ENCODE results near the gene HMGXB4. TPM values are rescaled to one million over a fixed set of nuclear protein-coding genes. Genes with fewer than 3 reads are reported as not detected.
"Not testable (repeated sequence)": the region's sequence is repeated elsewhere in the genome, so short reads cannot be mapped to it uniquely, and the experiment has no call there.

The HMGXB4 gene
- total and polyA plus RNA-seq, 12 donors, result 3.6 to 13.0 (median 9.1) TPM

DNA sequence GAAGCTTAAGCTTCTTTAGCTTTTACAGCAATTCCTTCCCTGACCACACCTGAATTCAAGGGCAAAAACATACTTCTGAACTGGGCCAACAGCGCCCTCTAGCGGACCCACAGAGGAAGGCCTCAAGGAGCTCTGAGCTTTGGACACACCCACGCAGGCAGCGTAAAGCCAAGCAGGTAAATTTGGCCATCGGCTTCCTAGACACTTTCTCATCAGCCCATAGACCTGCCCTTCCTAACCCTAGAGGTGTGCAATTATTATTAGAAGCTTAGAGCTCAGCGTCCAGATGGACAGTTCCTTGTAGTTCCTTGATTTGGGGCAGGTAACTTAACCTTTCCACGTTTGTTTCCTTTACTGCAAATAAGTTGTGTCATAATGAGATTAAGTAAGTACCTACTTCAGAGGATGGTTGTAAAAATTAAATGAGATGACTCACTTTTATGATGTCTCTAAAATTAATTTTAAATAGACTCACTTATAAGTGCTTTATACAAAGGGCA is 25.7 kb upstream of the HMGXB4 start:
- intact Hi-C loops (cut with DNase I), result no loop called here
- peak; percentile 18 to 27 for DNase-seq
- H3K27ac ChIP-seq, result no peak overlapping the region
- no peak overlapping the region for H3K4me3 ChIP-seq
- TF ChIP-seq, protein P1, sequence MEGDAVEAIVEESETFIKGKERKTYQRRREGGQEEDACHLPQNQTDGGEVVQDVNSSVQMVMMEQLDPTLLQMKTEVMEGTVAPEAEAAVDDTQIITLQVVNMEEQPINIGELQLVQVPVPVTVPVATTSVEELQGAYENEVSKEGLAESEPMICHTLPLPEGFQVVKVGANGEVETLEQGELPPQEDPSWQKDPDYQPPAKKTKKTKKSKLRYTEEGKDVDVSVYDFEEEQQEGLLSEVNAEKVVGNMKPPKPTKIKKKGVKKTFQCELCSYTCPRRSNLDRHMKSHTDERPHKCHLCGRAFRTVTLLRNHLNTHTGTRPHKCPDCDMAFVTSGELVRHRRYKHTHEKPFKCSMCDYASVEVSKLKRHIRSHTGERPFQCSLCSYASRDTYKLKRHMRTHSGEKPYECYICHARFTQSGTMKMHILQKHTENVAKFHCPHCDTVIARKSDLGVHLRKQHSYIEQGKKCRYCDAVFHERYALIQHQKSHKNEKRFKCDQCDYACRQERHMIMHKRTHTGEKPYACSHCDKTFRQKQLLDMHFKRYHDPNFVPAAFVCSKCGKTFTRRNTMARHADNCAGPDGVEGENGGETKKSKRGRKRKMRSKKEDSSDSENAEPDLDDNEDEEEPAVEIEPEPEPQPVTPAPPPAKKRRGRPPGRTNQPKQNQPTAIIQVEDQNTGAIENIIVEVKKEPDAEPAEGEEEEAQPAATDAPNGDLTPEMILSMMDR (IDR thresholded peaks at IDR 0.05), result peak; percentile 36 to 88 (median 75)
- peaks cover 0 to 43% (median 25%) of the 10 kb centered on the region in 7 donors for H3K27me3 ChIP-seq
- ATAC-seq, result peak in 2 of 8 donors; percentile 45 to 53
- no peaks in the 10 kb centered on the region for H3K36me3 ChIP-seq
- 14 to 18% methylated on average over 7 of the region's 7 CpGs for WGBS, 2 donors
- H3K4me1 ChIP-seq, result no peaks in the 10 kb centered on the region
- H3K9me3 ChIP-seq, result peaks cover 0 to 16% (median 0%) of the 10 kb centered on the region in 11 donors

DNA sequence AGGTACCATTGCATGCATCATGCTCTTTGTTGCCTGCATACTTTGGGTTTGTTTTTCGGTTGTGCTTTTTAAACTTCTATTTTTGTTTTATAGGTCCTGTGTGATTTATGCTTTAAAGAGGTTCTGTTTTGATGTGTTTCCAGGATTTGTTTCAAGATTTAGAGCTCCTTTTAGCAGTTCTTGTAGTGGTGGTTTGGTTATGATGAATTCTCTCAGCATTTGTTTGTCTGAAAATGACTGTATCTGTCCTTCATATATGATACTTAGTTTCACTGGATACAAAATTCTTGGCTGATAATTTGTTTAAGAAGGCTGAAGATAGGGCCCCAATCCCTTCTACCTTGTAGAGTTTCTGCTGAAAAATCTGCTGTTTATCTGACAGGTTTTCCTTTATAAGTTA is 18.5 kb upstream of the HMGXB4 start:
- intact Hi-C loops (cut with DNase I); H3K4me3 ChIP-seq; ATAC-seq; DNase-seq; H3K36me3 ChIP-seq; H3K27ac ChIP-seq; H3K4me1 ChIP-seq: not testable (repeated sequence)
- peaks cover 0 to 22% (median 0%) of the 10 kb centered on the region in 11 donors for H3K9me3 ChIP-seq
- peaks cover 0 to 12% (median 0%) of the 10 kb centered on the region in 7 donors for H3K27me3 ChIP-seq
- 97% methylated on average over 1 of the region's 1 CpG for WGBS, 2 donors

DNA sequence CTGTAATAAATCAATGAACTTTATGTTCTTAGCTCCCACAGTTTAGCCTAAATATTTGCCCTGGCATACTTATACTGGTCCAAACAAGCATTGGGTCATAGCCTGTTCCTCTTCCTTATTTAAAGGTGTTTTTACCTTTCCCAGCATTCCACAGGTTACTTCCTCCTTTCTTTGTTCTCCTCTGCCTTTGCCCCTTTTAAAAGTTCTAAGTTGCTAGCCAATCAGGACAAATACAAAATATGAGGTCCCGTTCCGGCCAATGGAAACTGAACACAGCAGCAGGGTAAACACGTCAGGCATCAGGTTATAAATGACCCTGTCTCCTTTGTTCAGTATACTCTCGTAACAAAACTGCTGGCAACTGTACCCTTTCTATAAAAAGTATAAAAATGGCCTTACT is 12.8 kb upstream of the HMGXB4 start:
- ATAC-seq; H3K4me3 ChIP-seq; H3K27me3 ChIP-seq; intact Hi-C loops (cut with DNase I); H3K4me1 ChIP-seq; H3K27ac ChIP-seq; DNase-seq; H3K9me3 ChIP-seq; H3K36me3 ChIP-seq: not testable (repeated sequence)
- 88 to 89% methylated on average over 4 of the region's 4 CpGs for WGBS, 2 donors

DNA sequence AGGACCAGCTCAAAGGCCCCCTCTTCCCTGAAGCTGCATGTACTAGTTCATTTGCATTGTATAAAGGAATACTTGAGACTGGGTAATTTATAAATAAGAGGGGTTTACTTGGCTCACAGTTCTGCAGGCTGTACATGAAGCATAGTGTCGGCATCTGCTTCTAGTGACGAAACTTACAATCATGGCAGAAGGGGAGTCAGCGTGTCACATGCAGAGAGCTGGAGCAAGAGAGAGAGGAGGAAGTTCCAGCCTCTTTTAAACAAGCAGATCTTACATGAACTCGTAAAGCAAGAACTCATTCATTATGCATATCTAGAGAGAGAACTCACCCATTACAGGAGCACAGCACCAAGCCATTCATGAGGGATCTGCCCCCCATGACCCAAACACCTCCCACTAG is 7.1 kb upstream of the HMGXB4 start:
- 83% methylated on average over 4 of the region's 4 CpGs for WGBS, 2 donors
- no peaks in the 10 kb centered on the region for H3K9me3 ChIP-seq
- H3K36me3 ChIP-seq, result no peaks in the 10 kb centered on the region
- peaks cover 0 to 8% (median 0%) of the 10 kb centered on the region in 7 donors for H3K27me3 ChIP-seq
- no peak overlapping the region for H3K4me3 ChIP-seq
- TF ChIP-seq, protein P1 (IDR thresholded peaks at IDR 0.05), result no peak
- no peak overlapping the region for H3K27ac ChIP-seq
- DNase-seq (no peak), ATAC-seq (no peak)
- H3K4me1 ChIP-seq, result no peaks in the 10 kb centered on the region
- intact Hi-C loops (cut with DNase I), result no loop called here

DNA sequence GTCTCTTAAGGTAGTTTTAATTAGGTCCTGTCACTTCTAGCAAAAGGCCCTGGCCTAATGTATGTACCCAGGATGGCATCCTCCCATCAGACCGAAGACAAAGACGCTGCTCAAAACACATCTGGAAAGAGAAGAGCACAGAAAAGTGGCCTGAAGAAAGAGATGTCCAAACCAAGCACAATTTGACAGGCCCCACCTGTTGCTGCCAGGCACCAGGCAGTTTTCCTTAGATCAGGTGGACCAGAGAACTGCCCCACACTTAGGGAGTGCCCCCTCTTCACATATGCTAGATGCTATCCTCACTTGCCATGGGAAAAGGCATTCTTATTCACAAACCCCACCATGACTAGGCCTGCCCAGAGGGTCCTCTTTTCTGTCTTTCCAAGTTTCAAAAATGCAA is 3.3 kb upstream of the HMGXB4 start:
- no peaks in the 10 kb centered on the region for H3K9me3 ChIP-seq
- DNase-seq, result no peak
- no peaks in the 10 kb centered on the region for H3K27me3 ChIP-seq
- H3K36me3 ChIP-seq, result no peaks in the 10 kb centered on the region
- H3K4me3 ChIP-seq, result no peak overlapping the region
- 86 to 94% methylated on average over 2 of the region's 2 CpGs for WGBS, 2 donors
- TF ChIP-seq, protein P1 (IDR thresholded peaks at IDR 0.05), result no peak
- peaks cover 0 to 18% (median 16%) of the 10 kb centered on the region in 9 donors for H3K4me1 ChIP-seq
- H3K27ac ChIP-seq, result no peak overlapping the region
- no peak for ATAC-seq
- intact Hi-C loops (cut with DNase I), result no loop called here

All from heart right ventricle (tissue), 16 donors.